ENCODE data around the gene CDK5. TPM values are rescaled to one million over a fixed set of nuclear protein-coding genes. Genes with fewer than 3 reads are reported as not detected.

CDK5 gene
- total RNA-seq, 1 experiment from 2014 or later, result 12.2 TPM

GRCh38 chr7:151059367-151060112 is 1.8 kb upstream of the CDK5 start, which contains the start of gene SLC4A2:
Gene SLC4A2 (plus strand): TSS chr7:151059589. CDS start chr7:151061988, 2,399 bp downstream.
- peaks cover 20% of the 10 kb centered on the region for H3K36me3 Mint-ChIP-seq (ENCODE audit: insufficient read depth, unreplicated experiment)
- CTCF ChIA-PET, result interaction anchor here (0.6 to 4.6 kb wide), 8 partner anchors 18 to 84 kb away, joined by 3 to 42 read pairs (median 4); no protein-coding TSS in a partner anchor
- POLR2A ChIA-PET, result interaction anchor here (1.8 to 8.4 kb wide), 4 partner anchors 13 to 53 kb away, joined by 6 to 151 read pairs (median 61); partner anchors contain the start of genes ABCB8, AGAP3, FASTK and TMUB1
- peak within 1 kb of the TSS; percentile 87 for H3K27ac Mint-ChIP-seq (ENCODE audit: low read depth, unreplicated experiment)
- BruUV-seq (replicated peaks), result no TSS peak
- DNase-seq (ENCODE audit: unreplicated experiment), result peak; percentile 70
- peaks cover 38% of the 10 kb centered on the region for H3K4me1 Mint-ChIP-seq (ENCODE audit: insufficient read depth, unreplicated experiment)
- no peaks in the 10 kb centered on the region for H3K27me3 Mint-ChIP-seq (ENCODE audit: insufficient read depth, unreplicated experiment)
- intact Hi-C loops (cut with micrococcal nuclease), result loop anchor here (1.0 kb wide), 1 partner anchor 21 kb away; the partner anchor contains the start of gene FASTK
- TF ChIP-seq, protein P1, sequence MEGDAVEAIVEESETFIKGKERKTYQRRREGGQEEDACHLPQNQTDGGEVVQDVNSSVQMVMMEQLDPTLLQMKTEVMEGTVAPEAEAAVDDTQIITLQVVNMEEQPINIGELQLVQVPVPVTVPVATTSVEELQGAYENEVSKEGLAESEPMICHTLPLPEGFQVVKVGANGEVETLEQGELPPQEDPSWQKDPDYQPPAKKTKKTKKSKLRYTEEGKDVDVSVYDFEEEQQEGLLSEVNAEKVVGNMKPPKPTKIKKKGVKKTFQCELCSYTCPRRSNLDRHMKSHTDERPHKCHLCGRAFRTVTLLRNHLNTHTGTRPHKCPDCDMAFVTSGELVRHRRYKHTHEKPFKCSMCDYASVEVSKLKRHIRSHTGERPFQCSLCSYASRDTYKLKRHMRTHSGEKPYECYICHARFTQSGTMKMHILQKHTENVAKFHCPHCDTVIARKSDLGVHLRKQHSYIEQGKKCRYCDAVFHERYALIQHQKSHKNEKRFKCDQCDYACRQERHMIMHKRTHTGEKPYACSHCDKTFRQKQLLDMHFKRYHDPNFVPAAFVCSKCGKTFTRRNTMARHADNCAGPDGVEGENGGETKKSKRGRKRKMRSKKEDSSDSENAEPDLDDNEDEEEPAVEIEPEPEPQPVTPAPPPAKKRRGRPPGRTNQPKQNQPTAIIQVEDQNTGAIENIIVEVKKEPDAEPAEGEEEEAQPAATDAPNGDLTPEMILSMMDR (IDR thresholded peaks at IDR 0.05; ENCODE audit: unreplicated experiment), result peak; percentile 54
- H3K4me3 Mint-ChIP-seq (ENCODE audit: unreplicated experiment), result peak within 1 kb of the TSS; percentile 97
- no peaks in the 10 kb centered on the region for H3K9me3 Mint-ChIP-seq (ENCODE audit: unreplicated experiment)

GRCh38 chr7:151058781-151059366 is 1.2 kb upstream of the CDK5 start:
- Mint-ChIP-seq H3K27me3 (ENCODE audit: insufficient read depth, unreplicated experiment) (no peaks in the 10 kb centered on the region), H3K9me3 (ENCODE audit: unreplicated experiment) (no peaks in the 10 kb centered on the region), H3K4me1 (ENCODE audit: insufficient read depth, unreplicated experiment) (peaks cover 38% of the 10 kb centered on the region), H3K27ac (ENCODE audit: low read depth, unreplicated experiment) (peak overlapping the region; percentile 87), H3K4me3 (ENCODE audit: unreplicated experiment) (peak overlapping the region; percentile 97), H3K36me3 (ENCODE audit: insufficient read depth, unreplicated experiment) (peaks cover 15% of the 10 kb centered on the region)
- BruUV-seq (replicated peaks), result no TSS peak
- TF ChIP-seq, protein P1 (IDR thresholded peaks at IDR 0.05; ENCODE audit: unreplicated experiment), result no peak
- CTCF ChIA-PET, result interaction anchor here (0.7 to 3.3 kb wide), 3 partner anchors 26 to 53 kb away, joined by 3 to 21 read pairs (median 11); no protein-coding TSS in a partner anchor
- DNase-seq (ENCODE audit: unreplicated experiment), result peak; percentile 22
- POLR2A ChIA-PET, result interaction anchor here (1.1 to 8.4 kb wide), 5 partner anchors 12 to 54 kb away, joined by 4 to 151 read pairs (median 42); partner anchors contain the start of genes ABCB8, AGAP3, FASTK and TMUB1
- intact Hi-C loops (cut with micrococcal nuclease), result loop anchor here (1.0 kb wide), 4 partner anchors 21 to 52 kb away; partner anchors contain the start of genes ABCB8 and FASTK

GRCh38 chr7:151057989-151058780 is 488 bp upstream of the CDK5 start:
- Mint-ChIP-seq H3K4me3 (ENCODE audit: unreplicated experiment) (peak overlapping the region; percentile 97), H3K27ac (ENCODE audit: low read depth, unreplicated experiment) (peak overlapping the region; percentile 87), H3K27me3 (ENCODE audit: insufficient read depth, unreplicated experiment) (no peaks in the 10 kb centered on the region), H3K4me1 (ENCODE audit: insufficient read depth, unreplicated experiment) (peaks cover 34% of the 10 kb centered on the region), H3K9me3 (ENCODE audit: unreplicated experiment) (no peaks in the 10 kb centered on the region), H3K36me3 (ENCODE audit: insufficient read depth, unreplicated experiment) (peaks cover 8% of the 10 kb centered on the region)
- POLR2A ChIA-PET, result interaction anchor here (0.9 to 8.4 kb wide), 7 partner anchors 10 to 58 kb away, joined by 3 to 151 read pairs (median 6); partner anchors contain the start of genes ABCB8, AGAP3, FASTK and TMUB1
- intact Hi-C loops (cut with micrococcal nuclease), result loop anchor here (1.0 kb wide), 3 partner anchors 29 to 53 kb away; partner anchors contain the start of gene ABCB8
- TF ChIP-seq, protein P1 (IDR thresholded peaks at IDR 0.05; ENCODE audit: unreplicated experiment), result no peak
- TSS peak; percentile 63 for BruUV-seq (replicated peaks)
- CTCF ChIA-PET, result interaction anchor here (0.6 to 3.3 kb wide), 5 partner anchors 8 to 179 kb away, joined by 3 to 21 read pairs (median 4); no protein-coding TSS in a partner anchor
- peak; percentile 99 for DNase-seq (ENCODE audit: unreplicated experiment)

Measured in MCF 10A (cell line).